ENCODE results near the gene AVEN.
A peak's percentile ranks its signal among the peaks of the same experiment; 100 is the strongest.
"Not testable (repeated sequence)": the region's sequence is repeated elsewhere in the genome, so short reads cannot be mapped to it uniquely, and the experiment has no call there.

The AVEN gene

GRCh38 chr15:34056911-34057310 is 17.9 kb upstream of the AVEN start:
- no peak overlapping the region for H3K27ac ChIP-seq (ENCODE audit: low read depth, low read length)
- H3K36me3 ChIP-seq (ENCODE audit: insufficient read depth, low read length): no peaks in the 10 kb centered on the region
- no peaks in the 10 kb centered on the region for H3K4me1 ChIP-seq (ENCODE audit: insufficient read depth, low read length)
- H3K4me3 ChIP-seq (ENCODE audit: low read depth in 1 of 2, low read length in 2 of 2): no peak overlapping the region
- no peaks in the 10 kb centered on the region for H3K27me3 ChIP-seq (ENCODE audit: control insufficient read depth in 1 of 2, insufficient read depth in 2 of 2, low read length in 2 of 2)
- H3K9me3 ChIP-seq (ENCODE audit: low read length): no peaks in the 10 kb centered on the region
- no peak overlapping the region for H3K9ac ChIP-seq (ENCODE audit: low read length)

DNA sequence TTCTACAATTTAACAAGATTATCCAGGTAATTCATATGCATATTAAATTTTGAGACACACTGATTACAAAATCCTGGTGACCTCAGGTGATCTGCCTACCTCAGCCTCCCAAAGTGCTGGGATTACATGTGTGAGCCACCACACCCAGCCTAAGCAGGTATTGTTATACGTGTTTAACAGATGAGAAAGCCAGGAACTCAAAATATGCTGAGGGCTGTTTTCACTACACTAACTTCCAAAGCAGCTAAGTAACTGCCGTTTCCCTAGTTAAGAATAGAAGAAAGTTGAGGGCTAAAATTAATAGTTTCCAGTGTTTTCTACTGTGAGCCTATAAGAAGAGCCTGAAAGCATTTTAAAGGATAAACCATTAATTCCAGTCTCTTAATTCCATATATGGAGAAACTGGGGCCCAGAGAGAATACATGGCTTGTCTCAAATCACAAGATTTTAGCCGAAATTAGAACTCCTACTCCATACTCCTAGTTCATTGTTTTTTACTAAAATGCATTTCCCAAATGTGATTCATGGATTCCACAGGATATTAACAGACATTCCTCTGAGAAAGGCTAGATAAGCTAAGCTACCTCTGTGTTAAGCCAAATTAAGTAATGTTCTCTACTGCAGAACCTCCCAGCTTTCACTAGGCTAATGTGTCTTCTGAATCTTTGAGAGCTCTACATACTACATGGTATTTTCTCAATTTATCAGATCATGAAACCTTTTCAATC is 17.0 kb upstream of the AVEN start:
- H3K27me3 ChIP-seq (ENCODE audit: control insufficient read depth in 1 of 2, insufficient read depth in 2 of 2, low read length in 2 of 2): no peaks in the 10 kb centered on the region
- H3K27ac ChIP-seq (ENCODE audit: low read depth, low read length): no peak overlapping the region
- no peak overlapping the region for H3K4me3 ChIP-seq (ENCODE audit: low read depth in 1 of 2, low read length in 2 of 2)
- no peaks in the 10 kb centered on the region for H3K36me3 ChIP-seq (ENCODE audit: insufficient read depth, low read length)
- no peak overlapping the region for H3K9ac ChIP-seq (ENCODE audit: low read length)
- no peaks in the 10 kb centered on the region for H3K4me1 ChIP-seq (ENCODE audit: insufficient read depth, low read length)
- H3K9me3 ChIP-seq (ENCODE audit: low read length): no peaks in the 10 kb centered on the region

GRCh38 chr15:34054081-34054707 is 15.2 kb upstream of the AVEN start:
- no peak overlapping the region for H3K9ac ChIP-seq (ENCODE audit: low read length)
- no peak overlapping the region for H3K27ac ChIP-seq (ENCODE audit: low read depth, low read length)
- H3K27me3 ChIP-seq (ENCODE audit: control insufficient read depth in 1 of 2, insufficient read depth in 2 of 2, low read length in 2 of 2): no peaks in the 10 kb centered on the region
- H3K36me3 ChIP-seq (ENCODE audit: insufficient read depth, low read length): no peaks in the 10 kb centered on the region
- no peak overlapping the region for H3K4me3 ChIP-seq (ENCODE audit: low read depth in 1 of 2, low read length in 2 of 2)
- H3K9me3 ChIP-seq (ENCODE audit: low read length): no peaks in the 10 kb centered on the region
- no peaks in the 10 kb centered on the region for H3K4me1 ChIP-seq (ENCODE audit: insufficient read depth, low read length)

GRCh38 chr15:34050385-34050784 is 11.4 kb upstream of the AVEN start:
- not testable (repeated sequence) for H3K27me3 ChIP-seq (ENCODE audit: control insufficient read depth in 1 of 2, insufficient read depth in 2 of 2, low read length in 2 of 2); H3K9ac ChIP-seq (ENCODE audit: low read length); H3K36me3 ChIP-seq (ENCODE audit: insufficient read depth, low read length); H3K9me3 ChIP-seq (ENCODE audit: low read length); H3K27ac ChIP-seq (ENCODE audit: low read depth, low read length); H3K4me1 ChIP-seq (ENCODE audit: insufficient read depth, low read length); H3K4me3 ChIP-seq (ENCODE audit: low read depth in 1 of 2, low read length in 2 of 2)

GRCh38 chr15:34049112-34049511 is 10.1 kb upstream of the AVEN start:
- Histone ChIP-seq H3K4me1 (ENCODE audit: insufficient read depth, low read length) (no peaks in the 10 kb centered on the region), H3K4me3 (ENCODE audit: low read depth in 1 of 2, low read length in 2 of 2) (no peak overlapping the region), H3K9ac (ENCODE audit: low read length) (no peak overlapping the region), H3K9me3 (ENCODE audit: low read length) (no peaks in the 10 kb centered on the region), H3K27ac (ENCODE audit: low read depth, low read length) (no peak overlapping the region), H3K27me3 (ENCODE audit: control insufficient read depth in 1 of 2, insufficient read depth in 2 of 2, low read length in 2 of 2) (no peaks in the 10 kb centered on the region), H3K36me3 (ENCODE audit: insufficient read depth, low read length) (no peaks in the 10 kb centered on the region)

GRCh38 chr15:34047893-34048775 is 9.1 kb upstream of the AVEN start:
- Histone ChIP-seq H3K9me3 (ENCODE audit: low read length) (no peaks in the 10 kb centered on the region), H3K9ac (ENCODE audit: low read length) (no peak overlapping the region), H3K27me3 (ENCODE audit: control insufficient read depth in 1 of 2, insufficient read depth in 2 of 2, low read length in 2 of 2) (no peaks in the 10 kb centered on the region), H3K27ac (ENCODE audit: low read depth, low read length) (no peak overlapping the region), H3K36me3 (ENCODE audit: insufficient read depth, low read length) (no peaks in the 10 kb centered on the region), H3K4me3 (ENCODE audit: low read depth in 1 of 2, low read length in 2 of 2) (no peak overlapping the region), H3K4me1 (ENCODE audit: insufficient read depth, low read length) (no peaks in the 10 kb centered on the region)

- no peaks in the 10 kb centered on the region for H3K27me3 ChIP-seq (ENCODE audit: control insufficient read depth in 1 of 2, insufficient read depth in 2 of 2, low read length in 2 of 2)
- H3K4me1 ChIP-seq (ENCODE audit: insufficient read depth, low read length): no peaks in the 10 kb centered on the region
- no peak overlapping the region for H3K27ac ChIP-seq (ENCODE audit: low read depth, low read length)
- no peak overlapping the region for H3K4me3 ChIP-seq (ENCODE audit: low read depth in 1 of 2, low read length in 2 of 2)
- no peaks in the 10 kb centered on the region for H3K9me3 ChIP-seq (ENCODE audit: low read length)
- H3K36me3 ChIP-seq (ENCODE audit: insufficient read depth, low read length): no peaks in the 10 kb centered on the region
- H3K9ac ChIP-seq (ENCODE audit: low read length): no peak overlapping the region
These were observed 7.6 kb upstream of the AVEN start for GRCh38 chr15:34046471-34047145.

- Histone ChIP-seq H3K9ac (ENCODE audit: low read length) (no peak overlapping the region), H3K27ac (ENCODE audit: low read depth, low read length) (no peak overlapping the region), H3K4me3 (ENCODE audit: low read depth in 1 of 2, low read length in 2 of 2) (no peak overlapping the region), H3K9me3 (ENCODE audit: low read length) (no peaks in the 10 kb centered on the region), H3K4me1 (ENCODE audit: insufficient read depth, low read length) (peaks cover 9% of the 10 kb centered on the region), H3K27me3 (ENCODE audit: control insufficient read depth in 1 of 2, insufficient read depth in 2 of 2, low read length in 2 of 2) (no peaks in the 10 kb centered on the region), H3K36me3 (ENCODE audit: insufficient read depth, low read length) (no peaks in the 10 kb centered on the region)
These were observed 4.8 kb upstream of the AVEN start for GRCh38 chr15:34043813-34044212.

DNA sequence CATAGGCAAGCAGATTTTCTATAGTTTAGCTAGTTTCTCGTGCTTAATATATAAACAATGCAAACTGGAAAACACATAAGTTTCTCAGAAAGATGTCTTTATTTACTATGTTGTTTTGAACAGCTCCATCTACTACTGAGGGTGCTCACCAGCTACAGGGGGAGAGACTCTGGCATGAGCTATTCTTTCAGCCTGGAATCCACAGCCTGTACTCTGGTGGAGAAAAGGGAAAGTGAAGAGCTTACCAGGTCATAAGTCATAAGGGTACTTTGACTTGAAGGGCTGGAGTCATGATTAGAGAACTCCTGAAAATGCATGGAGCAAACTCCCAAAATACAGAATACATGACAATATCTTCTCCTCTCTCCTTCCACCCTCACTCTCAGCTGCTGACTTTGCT is 4.4 kb upstream of the AVEN start:
- Histone ChIP-seq H3K27ac (ENCODE audit: low read depth, low read length) (no peak overlapping the region), H3K27me3 (ENCODE audit: control insufficient read depth in 1 of 2, insufficient read depth in 2 of 2, low read length in 2 of 2) (no peaks in the 10 kb centered on the region), H3K9me3 (ENCODE audit: low read length) (no peaks in the 10 kb centered on the region), H3K4me1 (ENCODE audit: insufficient read depth, low read length) (peaks cover 9% of the 10 kb centered on the region), H3K36me3 (ENCODE audit: insufficient read depth, low read length) (no peaks in the 10 kb centered on the region), H3K4me3 (ENCODE audit: low read depth in 1 of 2, low read length in 2 of 2) (no peak overlapping the region), H3K9ac (ENCODE audit: low read length) (no peak overlapping the region)

GRCh38 chr15:34039790-34040113 is 748 bp upstream of the AVEN start:
- H3K4me3 ChIP-seq (ENCODE audit: low read depth in 1 of 2, low read length in 2 of 2): peak overlapping the region; percentile 39 to 91
- no peaks in the 10 kb centered on the region for H3K36me3 ChIP-seq (ENCODE audit: insufficient read depth, low read length)
- H3K27ac ChIP-seq (ENCODE audit: low read depth, low read length): peak overlapping the region; percentile 68
- H3K9ac ChIP-seq (ENCODE audit: low read length): peak overlapping the region; percentile 18
- peaks cover 16% of the 10 kb centered on the region for H3K4me1 ChIP-seq (ENCODE audit: insufficient read depth, low read length)
- H3K27me3 ChIP-seq (ENCODE audit: control insufficient read depth in 1 of 2, insufficient read depth in 2 of 2, low read length in 2 of 2): no peaks in the 10 kb centered on the region
- no peaks in the 10 kb centered on the region for H3K9me3 ChIP-seq (ENCODE audit: low read length)

Measured in muscle layer of colon (tissue), 2 donors.